Right hindlimb (tissue), 1 donor: ENCODE measurements around the gene SOAT1.
"Not testable (repeated sequence)": the region's sequence is repeated elsewhere in the genome, so short reads cannot be mapped to it uniquely, and the experiment has no call there.

Experiments
- DNase-seq: peaks from one replicate; pipeline ENCODE4 v3.0.0-alpha.2; 2018

Gene SOAT1

GRCh38 chr1:179310291-179310690, 16.7 kb downstream of the SOAT1 start:
- no peak for DNase-seq

- DNase-seq = no peak
Observed at GRCh38 chr1:179310721-179311120, 17.1 kb downstream of the SOAT1 start.

- DNase-seq = no peak
Observed at GRCh38 chr1:179311149-179311700, 17.6 kb downstream of the SOAT1 start.

- DNase-seq = no peak
Observed at GRCh38 chr1:179313004-179313403, 19.4 kb downstream of the SOAT1 start.

GRCh38 chr1:179314928-179315327, 21.3 kb downstream of the SOAT1 start:
- no peak for DNase-seq

DNA sequence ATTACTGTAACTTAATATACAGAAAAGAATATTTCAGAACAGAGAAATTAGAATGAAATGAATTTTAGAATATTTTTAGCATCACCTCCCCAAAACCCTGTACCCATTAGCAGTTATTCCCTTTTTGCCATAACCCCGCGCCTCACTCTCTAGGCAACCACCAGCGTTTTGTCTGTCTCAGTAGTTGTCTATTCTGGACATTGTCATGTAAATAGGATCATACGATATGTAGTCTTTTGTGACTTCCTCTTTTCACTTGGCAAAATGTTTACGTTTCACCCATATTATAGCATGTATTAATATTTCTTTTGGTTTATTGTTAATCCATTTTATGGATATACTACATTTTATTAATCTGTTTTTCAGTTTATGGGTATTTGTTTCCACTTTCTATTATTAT, 24.9 kb downstream of the SOAT1 start:
- DNase-seq = no peak

DNA sequence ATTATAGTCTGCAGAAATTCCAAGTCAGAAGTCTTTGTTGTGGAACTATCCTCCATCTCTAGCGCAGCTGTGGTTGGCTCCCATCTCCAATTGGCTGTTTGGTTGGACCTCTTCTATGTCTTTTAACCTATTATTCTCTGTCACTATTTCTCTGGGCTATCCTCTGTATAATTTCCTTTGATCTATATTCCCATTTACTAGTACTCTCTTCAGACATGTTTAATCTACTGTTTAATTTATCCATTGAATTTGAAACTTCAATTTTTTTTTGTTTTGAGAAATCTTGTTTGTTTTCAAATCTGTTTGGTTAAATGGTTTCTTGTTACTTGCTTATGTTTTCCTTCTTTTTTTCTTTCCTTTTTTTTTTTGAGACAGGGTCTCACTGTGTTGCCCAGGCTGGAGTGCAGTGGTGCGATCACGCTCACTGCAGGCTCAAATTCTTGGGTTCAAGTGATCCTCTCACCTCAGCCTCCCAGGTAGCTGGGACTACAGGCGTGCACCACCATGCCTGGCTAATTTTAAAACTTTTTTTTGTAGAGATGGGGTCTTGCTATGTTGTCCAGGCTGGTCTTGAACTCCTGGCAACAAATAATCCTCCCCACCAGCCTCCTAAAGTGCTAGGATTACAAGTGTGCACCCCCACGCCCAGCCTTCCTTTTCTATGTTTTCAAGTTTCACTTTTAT, 28.1 kb downstream of the SOAT1 start:
- no peak for DNase-seq

- DNase-seq = no peak
Observed at GRCh38 chr1:179322557-179322956, 29.0 kb downstream of the SOAT1 start.

DNA sequence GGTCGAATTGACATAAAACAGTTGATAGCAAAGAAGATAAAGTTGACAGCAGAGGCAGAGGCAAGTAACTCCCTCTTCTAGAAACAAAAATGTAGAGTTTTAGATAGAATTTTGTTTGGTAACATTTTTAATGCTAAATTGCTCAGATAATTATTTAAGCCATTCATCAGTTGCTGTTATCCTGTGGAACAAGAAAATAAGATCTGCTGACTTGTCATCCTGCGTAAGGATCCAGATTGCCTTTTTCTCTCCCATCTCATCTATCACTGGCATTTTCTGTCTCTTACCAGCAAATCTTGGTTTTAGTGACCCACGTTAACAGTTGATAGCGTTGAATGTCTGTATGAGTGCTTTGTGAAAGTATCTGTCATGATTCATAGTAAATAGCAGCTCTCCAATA, 29.8 kb downstream of the SOAT1 start:
- DNase-seq = no peak

- DNase-seq = no peak
Observed at GRCh38 chr1:179325836-179326235, 32.2 kb downstream of the SOAT1 start.

GRCh38 chr1:179326746-179327145, 33.1 kb downstream of the SOAT1 start:
- DNase-seq = no peak

- DNase-seq = no peak
Observed at GRCh38 chr1:179327196-179327595, 33.6 kb downstream of the SOAT1 start.

- no peak for DNase-seq
Observed at GRCh38 chr1:179327679-179328078, 34.1 kb downstream of the SOAT1 start.

DNA sequence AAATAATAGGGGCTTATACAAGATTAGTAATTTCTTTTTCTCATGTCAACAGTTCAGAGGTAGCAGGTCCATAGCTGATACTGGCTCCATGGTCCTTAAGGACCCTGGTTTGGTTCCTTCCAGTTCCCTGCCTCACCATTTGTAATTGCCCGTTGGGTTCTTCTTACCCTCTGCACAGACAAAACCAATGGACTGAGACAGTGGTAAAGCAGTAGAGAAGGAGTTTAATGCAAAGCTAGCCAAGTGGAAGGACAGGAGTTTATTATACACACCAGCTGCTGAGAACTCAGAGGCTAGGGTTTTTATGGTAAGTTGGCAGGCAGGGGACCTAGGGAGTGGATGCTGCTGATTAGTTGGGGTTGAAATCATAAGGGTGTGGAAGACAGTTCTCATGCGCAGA, 36.3 kb downstream of the SOAT1 start:
- DNase-seq = no peak

DNA sequence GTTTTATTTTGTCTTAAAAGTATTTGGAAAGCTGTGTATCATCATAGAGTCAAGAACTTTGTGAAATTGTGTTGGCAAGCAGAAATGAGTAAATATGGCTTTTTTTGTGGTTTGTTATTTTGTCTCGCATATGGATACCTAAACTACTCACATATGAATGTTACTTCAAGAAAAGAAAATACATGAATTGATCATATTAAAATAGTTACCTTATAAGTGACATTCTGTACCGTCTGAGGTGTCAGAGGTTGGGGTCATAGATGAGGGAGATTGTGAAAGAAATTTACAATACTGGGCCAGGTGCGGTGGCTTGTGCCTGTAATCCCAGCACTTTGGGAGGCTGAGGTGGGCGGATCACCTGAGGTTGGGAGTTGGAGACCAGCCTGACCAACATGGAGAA, 40.8 kb downstream of the SOAT1 start:
- no peak for DNase-seq

GRCh38 chr1:179337288-179337687, 43.7 kb downstream of the SOAT1 start:
- DNase-seq = no peak

DNA sequence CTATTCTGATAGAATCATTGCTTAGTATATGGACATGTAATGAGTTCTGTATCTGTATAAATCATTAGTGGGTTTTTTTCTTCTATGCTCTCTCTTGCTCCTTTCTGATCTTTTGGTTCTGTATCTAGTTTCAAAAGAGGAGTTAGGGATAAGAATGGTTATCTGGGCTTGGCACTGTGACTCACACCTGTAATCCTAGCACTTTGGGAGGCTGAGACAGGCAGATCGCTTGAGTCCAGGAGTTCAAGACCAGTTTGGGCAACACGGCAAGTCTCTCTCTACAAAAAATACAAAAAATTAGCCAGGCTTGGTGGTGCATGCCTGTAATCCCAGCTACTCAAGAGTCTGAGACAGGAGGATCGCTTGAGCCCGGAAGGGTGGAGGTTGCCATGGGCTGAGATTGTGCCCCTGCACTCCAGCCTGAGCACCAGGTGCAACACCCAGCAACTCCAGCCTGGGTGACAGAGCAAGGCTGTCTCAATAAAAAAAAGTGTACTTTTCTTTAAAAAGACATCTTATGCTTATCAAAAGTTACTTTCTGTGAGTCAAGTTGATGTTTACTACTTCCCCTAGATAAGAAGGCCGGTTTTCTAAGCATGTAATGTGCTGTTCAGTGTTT, 44.5 kb downstream of the SOAT1 start:
- DNase-seq = no peak

GRCh38 chr1:179340918-179341317, 47.3 kb downstream of the SOAT1 start:
- no peak for DNase-seq

DNA sequence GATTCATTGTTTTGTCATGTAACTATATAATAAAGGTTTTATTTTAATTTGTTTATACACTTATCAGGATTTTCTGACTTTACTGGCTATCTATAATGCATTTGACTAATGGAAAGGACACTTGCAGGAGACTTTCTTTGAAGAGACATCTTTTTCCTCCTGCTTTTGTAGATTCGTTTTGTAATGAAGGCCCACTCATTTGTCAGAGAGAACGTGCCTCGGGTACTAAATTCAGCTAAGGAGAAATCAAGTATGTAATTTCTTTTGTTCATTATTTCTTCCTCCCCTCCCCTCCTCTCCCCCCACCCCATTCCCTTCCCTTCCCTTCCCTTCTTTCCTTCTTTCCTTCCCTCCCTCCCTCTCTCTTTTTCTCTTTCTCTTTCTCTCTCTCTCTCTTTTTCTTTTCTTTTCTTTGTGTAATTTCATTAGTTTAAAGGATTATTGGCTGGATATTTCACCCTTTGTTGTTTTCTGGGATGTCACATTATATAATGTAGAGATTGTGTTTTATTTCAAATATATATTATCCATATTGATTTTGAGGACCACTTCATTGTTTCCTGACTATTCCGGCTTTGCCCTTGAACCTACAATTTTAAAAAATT, 48.4 kb downstream of the SOAT1 start:
- no peak for DNase-seq

- DNase-seq = no peak
Observed at GRCh38 chr1:179342740-179343404, 49.3 kb downstream of the SOAT1 start.

GRCh38 chr1:179351281-179351680, 57.7 kb downstream of the SOAT1 start:
- no peak for DNase-seq

DNA sequence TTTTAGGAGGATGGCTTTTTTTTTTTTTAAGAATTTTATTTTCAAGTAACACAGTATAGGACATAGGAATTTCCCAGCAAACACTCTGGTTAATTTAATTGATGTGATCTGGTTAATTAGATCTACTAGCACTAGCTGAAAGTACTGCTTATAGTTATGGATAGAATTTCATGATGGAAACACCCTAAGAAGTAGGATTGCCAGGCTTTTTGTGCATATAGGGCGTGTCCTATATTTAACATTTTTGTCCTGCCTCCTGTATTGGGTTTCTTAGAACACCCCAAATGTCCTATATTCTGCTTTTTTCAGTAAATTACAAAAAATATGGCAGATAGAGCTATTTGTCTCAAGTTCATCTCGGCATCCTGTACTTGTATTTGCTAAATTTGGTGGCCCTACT, 58.6 kb downstream of the SOAT1 start:
- DNase-seq = no peak

- peak; percentile 24 for DNase-seq
Observed at GRCh38 chr1:179353546-179353945, 59.9 kb downstream of the SOAT1 start.

DNA sequence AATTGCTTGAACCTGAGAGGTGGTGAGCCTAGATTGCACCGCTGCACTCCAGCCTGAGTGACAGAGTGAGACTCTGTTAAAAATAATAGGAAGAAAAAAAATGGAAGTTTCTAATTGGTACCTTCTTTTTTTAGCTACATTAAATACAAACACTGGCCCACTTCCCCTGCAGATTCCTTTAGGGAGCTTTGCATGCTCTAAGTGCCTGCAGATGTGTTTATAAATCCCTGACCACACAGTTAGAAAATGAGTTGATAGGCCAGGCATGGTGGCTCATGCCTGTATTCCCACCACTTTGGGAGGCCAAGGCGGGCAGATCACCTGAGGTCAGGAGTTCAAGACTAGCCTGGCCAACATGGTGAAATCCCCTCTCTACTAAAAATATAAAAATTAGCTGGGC, 68.0 kb downstream of the SOAT1 start:
- not testable (repeated sequence) for DNase-seq
